Measurements from ENCODE around the gene HMGCLL1. TPM values are rescaled to one million over a fixed set of nuclear protein-coding genes. Genes with fewer than 3 reads are reported as not detected.

The HMGCLL1 gene
- total and polyA plus RNA-seq, 2 donors (not counting 3 experiments of a cell fraction or from before 2014, with no cell fraction given), result not detected

DNA sequence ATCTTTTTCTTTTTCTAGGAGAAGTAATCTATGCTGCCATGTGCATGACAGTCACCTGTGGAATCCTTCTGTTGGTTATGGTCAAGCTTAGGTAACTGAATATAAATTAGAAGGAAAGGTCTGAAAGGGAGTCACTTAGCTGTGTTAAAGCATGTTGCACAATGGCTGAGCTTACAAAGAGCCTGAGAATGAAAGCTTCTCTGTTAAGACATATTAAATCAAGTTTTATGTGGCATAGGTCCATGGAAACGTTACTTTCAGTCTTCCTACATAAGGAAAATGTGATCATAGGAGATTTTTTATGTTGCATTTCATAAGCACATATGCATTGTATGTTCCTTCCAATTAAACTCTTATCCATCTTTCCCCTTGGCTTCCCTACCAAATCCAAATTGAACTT, 179.6 kb downstream of the HMGCLL1 start:
- no peak overlapping the region for H3K9ac ChIP-seq (replicated peaks; ENCODE audit: extremely low read depth, insufficient read depth, low read length)
- no peak for DNase-seq (ENCODE audit: low read depth, low spot score)
- no peaks in the 10 kb centered on the region for H3K27me3 ChIP-seq (ENCODE audit: control insufficient read depth in 2 of 2, insufficient read depth in 2 of 2, low read length in 2 of 2)
- no peak overlapping the region for H3K4me3 ChIP-seq (replicated peaks in 1 of 3; ENCODE audit: insufficient read depth in 1 of 3, low read depth in 1 of 3, low read length in 3 of 3)
- CTCF ChIA-PET, result interaction anchor here (1.0 kb wide), 1 partner anchor 14 kb away, joined by 3 read pairs; no protein-coding TSS in a partner anchor
- no peaks in the 10 kb centered on the region for H3K4me1 ChIP-seq (ENCODE audit: control insufficient read depth, extremely low read depth, insufficient read depth, low read length)
- H3K27ac ChIP-seq (ENCODE audit: insufficient read depth, low read depth, low read length), result no peak overlapping the region
- no peaks in the 10 kb centered on the region for H3K79me2 ChIP-seq (ENCODE audit: control insufficient read depth, insufficient read depth, low read length)
- FAIRE-seq, result no peak
- POLR2A ChIA-PET, result no interaction called here
- no peak overlapping the region for H3K4me2 ChIP-seq (ENCODE audit: insufficient read depth, low read length)
- no peak overlapping the region for H2AFZ ChIP-seq (ENCODE audit: low read depth, low read length)
- intact Hi-C loops (cut with micrococcal nuclease) (no loop called here), dilution Hi-C loops (cut with MboI; ENCODE audit: extremely low pct_ligation_motif_present, low sequenced_read_pairs) (no loop called here)
- H3K36me3 ChIP-seq (ENCODE audit: control insufficient read depth in 2 of 2, extremely low read depth in 1 of 2, insufficient read depth in 2 of 2, low read length in 2 of 2), result no peaks in the 10 kb centered on the region
- TF ChIP-seq, protein P1, sequence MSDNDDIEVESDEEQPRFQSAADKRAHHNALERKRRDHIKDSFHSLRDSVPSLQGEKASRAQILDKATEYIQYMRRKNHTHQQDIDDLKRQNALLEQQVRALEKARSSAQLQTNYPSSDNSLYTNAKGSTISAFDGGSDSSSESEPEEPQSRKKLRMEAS (IDR thresholded peaks at IDR 0.05; ENCODE audit: insufficient read depth, insufficient read length), result no peak
- no peak for TF ChIP-seq POLR2AphosphoS5 (IDR thresholded peaks at IDR 0.05; ENCODE audit: insufficient read depth, low read depth, low read length)
- no peak for TF ChIP-seq POLR2A (IDR thresholded peaks at IDR 0.05; ENCODE audit: low read depth, low read length)
- no peak for TF ChIP-seq JUN (IDR thresholded peaks at IDR 0.05; ENCODE audit: borderline replicate concordance, insufficient read depth, insufficient read length, low read depth)
- TF ChIP-seq MYC (IDR thresholded peaks at IDR 0.05; ENCODE audit: low read depth, low read length), result no peak
- no peak for TF ChIP-seq EZH2 (IDR thresholded peaks at IDR 0.05; ENCODE audit: borderline replicate concordance, low read depth, low read length, severe bottlenecking)
- no peak for TF ChIP-seq GATA2 (IDR thresholded peaks at IDR 0.05; ENCODE audit: insufficient read depth, insufficient read length, low read depth, low read length)
- TF ChIP-seq, protein P2, sequence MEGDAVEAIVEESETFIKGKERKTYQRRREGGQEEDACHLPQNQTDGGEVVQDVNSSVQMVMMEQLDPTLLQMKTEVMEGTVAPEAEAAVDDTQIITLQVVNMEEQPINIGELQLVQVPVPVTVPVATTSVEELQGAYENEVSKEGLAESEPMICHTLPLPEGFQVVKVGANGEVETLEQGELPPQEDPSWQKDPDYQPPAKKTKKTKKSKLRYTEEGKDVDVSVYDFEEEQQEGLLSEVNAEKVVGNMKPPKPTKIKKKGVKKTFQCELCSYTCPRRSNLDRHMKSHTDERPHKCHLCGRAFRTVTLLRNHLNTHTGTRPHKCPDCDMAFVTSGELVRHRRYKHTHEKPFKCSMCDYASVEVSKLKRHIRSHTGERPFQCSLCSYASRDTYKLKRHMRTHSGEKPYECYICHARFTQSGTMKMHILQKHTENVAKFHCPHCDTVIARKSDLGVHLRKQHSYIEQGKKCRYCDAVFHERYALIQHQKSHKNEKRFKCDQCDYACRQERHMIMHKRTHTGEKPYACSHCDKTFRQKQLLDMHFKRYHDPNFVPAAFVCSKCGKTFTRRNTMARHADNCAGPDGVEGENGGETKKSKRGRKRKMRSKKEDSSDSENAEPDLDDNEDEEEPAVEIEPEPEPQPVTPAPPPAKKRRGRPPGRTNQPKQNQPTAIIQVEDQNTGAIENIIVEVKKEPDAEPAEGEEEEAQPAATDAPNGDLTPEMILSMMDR (IDR thresholded peaks at IDR 0.05; ENCODE audit: extremely low read depth in 1 of 2, insufficient read depth in 1 of 2, low read depth in 1 of 2, low read length in 2 of 2), result no peak
- no peak for TF ChIP-seq FOS (IDR thresholded peaks at IDR 0.05; ENCODE audit: borderline replicate concordance, insufficient read depth, low read length)
- BruUV-seq (replicated peaks), result no TSS peak
- no peaks in the 10 kb centered on the region for H3K9me3 ChIP-seq (replicated peaks; ENCODE audit: control insufficient read depth, insufficient read depth, low read length)
- H4K20me1 ChIP-seq (replicated peaks; ENCODE audit: control insufficient read depth, extremely low read depth, insufficient read depth, low read length), result no peaks in the 10 kb centered on the region
- H3K9me1 ChIP-seq (replicated peaks; ENCODE audit: control insufficient read depth, extremely low read depth, insufficient read depth, low read length), result no peaks in the 10 kb centered on the region
